Stomach (tissue), 9 donors: ENCODE measurements around the gene LRRC3. TPM values are rescaled to one million over a fixed set of nuclear protein-coding genes. Genes with fewer than 3 reads are reported as not detected.

Source experiments
- DNase-seq, 2 donors: peaks; one replicate each; pipeline versions ENCODE4 v3.0.0 to v3.0.0-alpha.2; 2013 to 2019
- H3K27ac ChIP-seq, 5 donors: fragments of 200-600 bp in 4 of 5; sonication (generic) in 4 of 5; one replicate each; pipeline ENCODE4 v1.5.1; 2013 to 2019; ENCODE audit warnings: mild to moderate bottlenecking in 1 of 5, moderate library complexity in 1 of 5
- H3K27me3 ChIP-seq, 3 donors: fragments of 200-600 bp; sonication (generic); one replicate each; pipeline ENCODE4 v1.5.1; 2017 to 2019; ENCODE audit warnings: mixed run types in 1 of 3
- H3K36me3 ChIP-seq, 4 donors: fragments of 200-600 bp; sonication (generic); 1 replicate in 3 of 4; 2 replicates in 1 of 4; pipeline ENCODE4 v1.5.1; 2016 to 2019
- H3K4me1 ChIP-seq, 4 donors: fragments of 200-600 bp; sonication (generic); one replicate each; pipeline ENCODE4 v1.5.1; 2016 to 2019
- H3K4me3 ChIP-seq, 4 donors: fragments of 200-600 bp; sonication (generic) in 3 of 4; one replicate each; pipeline ENCODE4 v1.5.1; 2016 to 2019; ENCODE audit warnings: mild to moderate bottlenecking in 1 of 4
- H3K9me3 ChIP-seq, 4 donors: fragments of 200-600 bp; sonication (generic); one replicate each; pipeline ENCODE4 v1.5.1; 2016 to 2019
- CTCF ChIP-seq, 7 experiments: fragments of 450-650 bp in 4 of 7; fragments of 200-600 bp in 3 of 7; sonication (generic) in 3 of 7; IDR thresholded peaks; one replicate each; pipeline ENCODE4 v1.5.1; 2016 to 2019; ENCODE audit warnings: antibody characterized with exemption in 7 of 7, control low read depth in 2 of 7, mild to moderate bottlenecking in 1 of 7
- EP300 ChIP-seq: sonication (generic); formaldehyde crosslinking; IDR thresholded peaks from one replicate; pipeline ENCODE4 v1.6.1; 2017; ENCODE audit warnings: antibody characterized with exemption
- POLR2A ChIP-seq, 4 donors: fragments of 450-650 bp; IDR thresholded peaks; one replicate each; pipeline ENCODE4 v1.6.1; 2016; ENCODE audit warnings: antibody characterized with exemption in 4 of 4, control low read depth in 2 of 4, mild to moderate bottlenecking in 1 of 4, moderate library complexity in 1 of 4
- POLR2AphosphoS5 ChIP-seq, 3 donors: sonication (generic); formaldehyde crosslinking; IDR thresholded peaks; one replicate each; pipeline ENCODE4 v1.6.1; 2016; ENCODE audit warnings: antibody characterized with exemption in 3 of 3
- WGBS, 5 donors: extraction: QIAGEN DNeasy Blood & Tissue Kit in 3 of 5; methylation state at CpG; one replicate each; pipeline versions ENCODE4 v1.1.5 to v1.1.7; 2013 to 2018; 5-methylcytosine and 5-hydroxymethylcytosine counted together
- intact Hi-C: fragments of 100-400 bp; cut with DNase I; formaldehyde crosslinking; loops from one replicate; pipeline ENCODE4 v1.15.1; 2023; ENCODE audit warnings: low total_unique reads
- polyA plus RNA-seq, 3 donors: library from polyadenylated mRNA; stranded (reverse); fragments of 200-250 nt; gene quantifications; one replicate each; pipeline ENCODE4 v1.2.3, GENCODE V29; 2013
- total RNA-seq, 5 donors: library from RNA; depleted of rRNA; stranded (reverse); fragments of >200 nt; gene quantifications; one replicate each; pipeline versions ENCODE4 v1.1.0 to v1.2.3, GENCODE V29; 2014 to 2016
- donor health status: healthy with polysubstance abuse.
- donor health status: Bipolar disorder and iron deficiency.
- donor health status: healthy.

LRRC3 gene
- total and polyA plus RNA-seq, 8 donors, result 0.76 to 8.0 (median 1.5) TPM

- Histone ChIP-seq H3K36me3 (peaks cover 0 to 23% (median 0%) of the 10 kb centered on the region in 4 donors), H3K9me3 (no peaks in the 10 kb centered on the region), H3K4me3 (peak overlapping the region in 1 of 4 donors; percentile 34), H3K27me3 (no peaks in the 10 kb centered on the region), H3K27ac (peak overlapping the region in 4 of 5 donors; percentile 52 to 85 (median 70)), H3K4me1 (peaks cover 7 to 28% (median 20%) of the 10 kb centered on the region in 4 donors)
- TF ChIP-seq POLR2A (IDR thresholded peaks at IDR 0.05) (no peak), EP300 (no peak), CTCF (IDR thresholded peaks at IDR 0.05) (no peak), POLR2AphosphoS5 (IDR thresholded peaks at IDR 0.05) (no peak)
- DNase-seq, result no peak
- 73 to 84% (median 79%) methylated on average over 10 to 19 of the region's 19 CpGs for WGBS, 5 donors
- intact Hi-C loops, result no loop called here
Observed at GRCh38 chr21:44437696-44438431, 17.4 kb upstream of the LRRC3 start.

GRCh38 chr21:44438531-44439210 is 16.6 kb upstream of the LRRC3 start:
- H3K27ac ChIP-seq, result peak overlapping the region; percentile 52 to 85 (median 64)
- peak; percentile 75 to 81 for DNase-seq
- H3K4me3 ChIP-seq, result peak overlapping the region; percentile 16 to 40 (median 30)
- no peaks in the 10 kb centered on the region for H3K27me3 ChIP-seq
- H3K9me3 ChIP-seq, result no peaks in the 10 kb centered on the region
- intact Hi-C loops, result no loop called here
- H3K4me1 ChIP-seq, result peaks cover 7 to 28% (median 20%) of the 10 kb centered on the region in 4 donors
- 31 to 53% (median 35%) methylated on average over 18 to 34 of the region's 34 CpGs for WGBS, 5 donors
- H3K36me3 ChIP-seq, result peaks cover 0 to 23% (median 0%) of the 10 kb centered on the region in 4 donors
- no peak for TF ChIP-seq POLR2A (IDR thresholded peaks at IDR 0.05)
- TF ChIP-seq CTCF (IDR thresholded peaks at IDR 0.05), result no peak
- peak; percentile 64 for TF ChIP-seq EP300
- peak in 2 of 3 donors; percentile 23 to 38 for TF ChIP-seq POLR2AphosphoS5 (IDR thresholded peaks at IDR 0.05)

- WGBS, 5 donors, result 49 to 64% (median 59%) methylated on average over 11 of the region's 11 CpGs
- no peaks in the 10 kb centered on the region for H3K27me3 ChIP-seq
- H3K27ac ChIP-seq, result peak overlapping the region in 4 of 5 donors; percentile 52 to 85 (median 65)
- peaks cover 0 to 23% (median 0%) of the 10 kb centered on the region in 4 donors for H3K36me3 ChIP-seq
- no peak for DNase-seq
- no peaks in the 10 kb centered on the region for H3K9me3 ChIP-seq
- peak overlapping the region in 1 of 4 donors; percentile 40 for H3K4me3 ChIP-seq
- peaks cover 7 to 28% (median 20%) of the 10 kb centered on the region in 4 donors for H3K4me1 ChIP-seq
- intact Hi-C loops, result no loop called here
- TF ChIP-seq EP300, result no peak
- no peak for TF ChIP-seq POLR2AphosphoS5 (IDR thresholded peaks at IDR 0.05)
Observed at GRCh38 chr21:44439211-44439600, 16.1 kb upstream of the LRRC3 start.

GRCh38 chr21:44440241-44441040 is 14.9 kb upstream of the LRRC3 start:
- Histone ChIP-seq H3K4me3 (no peak overlapping the region), H3K27me3 (no peaks in the 10 kb centered on the region), H3K4me1 (peaks cover 7 to 28% (median 20%) of the 10 kb centered on the region in 4 donors), H3K9me3 (no peaks in the 10 kb centered on the region), H3K27ac (no peak overlapping the region), H3K36me3 (peaks cover 0 to 23% (median 0%) of the 10 kb centered on the region in 4 donors)
- DNase-seq, result no peak
- 74 to 90% (median 88%) methylated on average over 16 to 32 of the region's 33 CpGs for WGBS, 5 donors
- intact Hi-C loops, result no loop called here
- TF ChIP-seq EP300, result no peak
- no peak for TF ChIP-seq CTCF (IDR thresholded peaks at IDR 0.05)
